Cardiac muscle cell (in vitro differentiated cells and primary cell): ENCODE measurements around the gene HS3ST3B1. TPM values are rescaled to one million over a fixed set of nuclear protein-coding genes. Genes with fewer than 3 reads are reported as not detected.

Experiments
- DNase-seq, 2 donors: peaks; one replicate each; pipeline versions ENCODE4 v3.0.0 to v3.0.0-alpha.2; 2010 to 2017; ENCODE audit warnings: low read depth in 1 of 2, low spot score in 1 of 2
- H3K27ac ChIP-seq: fragments of 200-600 bp; sonication (generic); 2 replicates; pipeline ENCODE4 v1.5.1; 2016
- H3K27me3 ChIP-seq: fragments of 200-600 bp; sonication (generic); 2 replicates; pipeline ENCODE4 v1.6.0; 2016; ENCODE audit warnings: control low read depth
- H3K36me3 ChIP-seq: fragments of 200-600 bp; sonication (generic); 2 replicates; pipeline ENCODE4 v1.5.1; 2016; ENCODE audit warnings: control low read depth
- H3K4me1 ChIP-seq: fragments of 200-600 bp; sonication (generic); 2 replicates; pipeline ENCODE4 v1.8.1; 2017; ENCODE audit warnings: low read depth, mild to moderate bottlenecking, mixed run types
- H3K4me3 ChIP-seq: fragments of 200-600 bp; sonication (generic); 2 replicates; pipeline ENCODE4 v1.5.1; 2016; ENCODE audit warnings: mild to moderate bottlenecking
- H3K9me3 ChIP-seq: fragments of 200-600 bp; sonication (generic); 2 replicates; pipeline ENCODE4 v1.5.1; 2017; ENCODE audit warnings: low read depth, mild to moderate bottlenecking, control low read depth
- polyA plus RNA-seq: library from polyadenylated mRNA; unstranded; fragments of >200 nt; fragmentation: Nextera tagmentation; extraction: Ambion mirVana; gene quantifications from 2 replicates; pipeline ENCODE4 v1.2.1, GENCODE V29; 2016
- total RNA-seq: library from RNA; depleted of rRNA; stranded (reverse); fragments of >200 nt; gene quantifications from 2 replicates; pipeline ENCODE4 v1.2.3, GENCODE V29; 2016
- TF ChIP-seq, protein P1 (sequence below): IDR thresholded peaks from 2 replicates; pipeline ENCODE4 v1.5.1; 2012; ENCODE audit warnings: low read depth, mild to moderate bottlenecking, low read length

Gene HS3ST3B1
- total and polyA plus RNA-seq, 2 experiments from 2014 or later = 2.1 to 7.9 TPM

DNA sequence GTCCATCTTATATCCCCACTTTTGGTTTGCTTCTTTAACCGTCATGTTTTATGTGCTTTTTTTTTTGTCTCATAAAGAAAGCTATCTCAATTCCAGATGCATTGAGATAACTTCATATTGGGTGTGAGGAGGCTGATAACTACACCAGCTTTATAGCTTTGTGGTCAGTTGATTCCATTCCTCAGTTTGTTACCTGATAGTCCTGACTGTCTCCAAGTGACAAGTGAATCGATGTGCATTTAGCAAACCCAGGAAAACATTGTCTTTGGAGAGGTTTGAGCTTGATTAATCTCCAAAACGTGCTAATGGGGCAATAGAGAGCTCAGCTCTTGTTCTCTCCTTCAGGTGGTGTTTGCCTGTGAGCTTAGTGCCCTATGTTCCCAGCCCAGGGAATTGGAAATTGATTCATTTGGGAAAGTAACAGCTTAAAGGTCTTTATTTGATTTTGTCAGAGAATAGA is 22.7 kb downstream of the HS3ST3B1 start:
- Histone ChIP-seq H3K9me3 (no peaks in the 10 kb centered on the region), H3K27ac (no peak overlapping the region), H3K27me3 (no peaks in the 10 kb centered on the region), H3K4me1 (no peaks in the 10 kb centered on the region), H3K4me3 (no peak overlapping the region), H3K36me3 (no peaks in the 10 kb centered on the region)
- TF ChIP-seq, protein P1, sequence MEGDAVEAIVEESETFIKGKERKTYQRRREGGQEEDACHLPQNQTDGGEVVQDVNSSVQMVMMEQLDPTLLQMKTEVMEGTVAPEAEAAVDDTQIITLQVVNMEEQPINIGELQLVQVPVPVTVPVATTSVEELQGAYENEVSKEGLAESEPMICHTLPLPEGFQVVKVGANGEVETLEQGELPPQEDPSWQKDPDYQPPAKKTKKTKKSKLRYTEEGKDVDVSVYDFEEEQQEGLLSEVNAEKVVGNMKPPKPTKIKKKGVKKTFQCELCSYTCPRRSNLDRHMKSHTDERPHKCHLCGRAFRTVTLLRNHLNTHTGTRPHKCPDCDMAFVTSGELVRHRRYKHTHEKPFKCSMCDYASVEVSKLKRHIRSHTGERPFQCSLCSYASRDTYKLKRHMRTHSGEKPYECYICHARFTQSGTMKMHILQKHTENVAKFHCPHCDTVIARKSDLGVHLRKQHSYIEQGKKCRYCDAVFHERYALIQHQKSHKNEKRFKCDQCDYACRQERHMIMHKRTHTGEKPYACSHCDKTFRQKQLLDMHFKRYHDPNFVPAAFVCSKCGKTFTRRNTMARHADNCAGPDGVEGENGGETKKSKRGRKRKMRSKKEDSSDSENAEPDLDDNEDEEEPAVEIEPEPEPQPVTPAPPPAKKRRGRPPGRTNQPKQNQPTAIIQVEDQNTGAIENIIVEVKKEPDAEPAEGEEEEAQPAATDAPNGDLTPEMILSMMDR = no peak
- DNase-seq = no peak

DNA sequence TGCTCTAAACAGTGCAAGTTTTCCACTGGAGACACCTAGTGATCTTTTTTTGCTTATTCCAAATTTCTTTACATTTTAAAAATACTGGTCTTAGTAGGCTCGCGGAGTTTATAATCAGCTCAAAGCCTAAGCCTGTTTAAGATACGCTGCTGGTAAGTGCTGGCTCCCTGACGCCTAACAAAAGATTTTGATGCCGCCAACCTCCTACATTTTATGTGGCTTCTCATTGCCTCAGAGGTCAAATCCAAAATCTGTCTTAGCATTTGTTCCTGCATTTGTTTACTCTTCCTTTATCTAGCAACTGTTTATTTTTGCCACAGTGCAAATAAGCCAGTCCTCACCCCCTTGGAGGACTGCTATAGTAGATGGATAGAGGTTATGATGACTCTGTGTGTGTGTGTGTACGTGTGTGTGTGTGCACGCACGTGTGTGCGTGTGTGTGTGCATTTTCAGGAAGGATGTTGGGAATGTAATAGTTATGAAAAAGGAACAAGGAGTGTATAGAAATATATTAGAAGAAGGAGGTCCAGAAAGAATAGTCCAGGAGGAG is 24.8 kb downstream of the HS3ST3B1 start:
- H3K9me3 ChIP-seq = no peaks in the 10 kb centered on the region
- H3K27me3 ChIP-seq = no peaks in the 10 kb centered on the region
- no peaks in the 10 kb centered on the region for H3K36me3 ChIP-seq
- H3K27ac ChIP-seq = no peak overlapping the region
- no peak for DNase-seq
- H3K4me3 ChIP-seq = no peak overlapping the region
- TF ChIP-seq, protein P1 = no peak
- peaks cover 3% of the 10 kb centered on the region for H3K4me1 ChIP-seq

DNA sequence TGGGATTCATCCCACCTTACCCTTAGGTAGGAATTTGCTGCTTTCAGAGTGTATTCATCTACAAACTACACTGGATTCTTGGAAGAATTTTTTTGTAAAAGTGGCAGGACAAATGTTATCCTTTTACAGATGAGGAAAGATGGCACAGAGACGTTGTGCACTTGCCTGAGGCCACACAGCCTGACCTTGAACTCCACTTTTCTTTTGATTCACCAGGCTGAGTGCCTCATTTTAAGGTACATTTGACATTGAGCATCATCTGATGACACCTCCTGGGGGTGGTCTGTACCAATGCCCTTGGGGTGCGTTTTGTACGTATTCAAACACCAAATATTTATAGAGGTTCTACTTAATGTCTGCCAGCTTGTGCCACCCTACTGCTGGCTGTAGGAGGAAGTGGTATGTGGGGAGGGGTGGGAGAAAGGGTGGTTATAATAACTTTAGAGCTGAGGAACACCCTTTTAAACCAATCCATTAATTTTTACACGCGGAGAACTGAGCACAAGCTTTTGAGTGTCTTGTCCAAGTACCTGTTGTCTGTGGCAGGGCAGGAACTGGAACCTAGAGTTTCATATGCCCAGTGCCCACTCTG is 29.1 kb downstream of the HS3ST3B1 start:
- Histone ChIP-seq H3K36me3 (no peaks in the 10 kb centered on the region), H3K4me3 (no peak overlapping the region), H3K27me3 (no peaks in the 10 kb centered on the region), H3K9me3 (no peaks in the 10 kb centered on the region), H3K4me1 (peaks cover 13% of the 10 kb centered on the region), H3K27ac (no peak overlapping the region)
- TF ChIP-seq, protein P1 = no peak
- DNase-seq = no peak

DNA sequence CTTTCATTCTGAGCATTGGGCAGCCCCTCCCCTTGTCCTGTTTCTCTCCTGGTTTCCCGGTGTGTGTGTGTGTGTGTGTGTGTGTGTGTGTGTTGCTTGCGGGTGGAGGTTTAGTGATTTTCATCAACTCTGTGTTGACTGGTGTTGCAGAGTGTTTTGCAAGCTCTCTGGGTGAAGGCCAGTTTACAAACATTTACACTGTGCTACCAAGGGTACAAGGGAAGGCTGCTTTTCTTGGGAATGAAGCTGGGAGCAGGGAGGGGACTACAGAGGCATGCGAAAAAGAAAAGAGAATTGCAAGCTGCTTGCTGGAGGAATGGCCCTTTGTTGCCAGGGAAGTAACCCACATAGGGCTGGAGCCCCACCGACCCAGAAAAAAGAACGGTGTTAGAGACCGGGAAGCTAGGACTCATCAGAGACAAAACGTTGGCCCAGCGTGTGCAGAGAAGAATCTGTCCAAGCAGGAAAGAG is 29.6 kb downstream of the HS3ST3B1 start:
- Histone ChIP-seq H3K4me3 (no peak overlapping the region), H3K27ac (no peak overlapping the region), H3K4me1 (peaks cover 13% of the 10 kb centered on the region), H3K27me3 (no peaks in the 10 kb centered on the region), H3K36me3 (no peaks in the 10 kb centered on the region), H3K9me3 (no peaks in the 10 kb centered on the region)
- DNase-seq = peak in 1 of 2 donors; percentile 78
- TF ChIP-seq, protein P1 = no peak

DNA sequence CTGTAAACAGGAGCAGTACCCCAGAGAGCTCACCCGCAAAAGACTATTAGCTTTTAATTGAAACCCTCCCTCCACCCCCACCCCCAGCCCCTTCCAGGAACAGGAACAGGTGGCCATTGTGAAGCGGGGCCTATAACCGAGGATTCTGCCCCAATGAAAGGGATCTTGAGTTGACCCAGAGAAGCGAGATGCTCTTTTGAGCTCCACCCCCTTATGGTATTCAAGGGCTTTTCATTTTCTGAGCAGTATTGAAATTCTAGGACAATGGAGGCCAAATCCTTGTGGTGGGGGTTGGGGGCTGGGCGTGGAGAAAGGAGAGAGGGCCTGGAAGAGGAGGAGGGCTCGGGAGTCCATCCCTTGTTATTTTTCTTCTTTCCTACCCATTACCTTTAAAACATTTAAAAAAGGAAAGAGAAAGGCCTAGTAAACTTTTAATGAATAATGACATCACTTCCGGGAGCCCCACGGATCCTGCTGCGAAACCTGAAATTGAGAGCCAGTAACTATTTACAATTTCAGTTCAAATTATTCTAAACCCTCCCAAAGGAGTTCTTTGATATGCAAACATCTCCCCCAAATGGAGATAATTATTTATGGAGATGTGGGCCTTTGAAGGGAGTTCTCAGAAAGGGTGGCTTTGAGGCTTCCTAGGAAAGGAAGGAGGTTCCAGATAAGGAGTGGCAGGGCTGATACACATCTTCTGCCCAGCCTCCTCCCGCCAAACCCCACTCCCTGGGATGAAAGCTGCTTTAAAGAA is 30.5 kb downstream of the HS3ST3B1 start:
- H3K27ac ChIP-seq = no peak overlapping the region
- no peak for DNase-seq

More for the DNA sequence above, 30.5 kb downstream of the HS3ST3B1 start:
- H3K4me3 ChIP-seq = no peak overlapping the region
- TF ChIP-seq, protein P1 = no peak
- no peaks in the 10 kb centered on the region for H3K27me3 ChIP-seq
- H3K9me3 ChIP-seq = no peaks in the 10 kb centered on the region
- peaks cover 13% of the 10 kb centered on the region for H3K4me1 ChIP-seq
- H3K36me3 ChIP-seq = no peaks in the 10 kb centered on the region
